ENCODE data around the gene CAB39.

The CAB39 gene

GRCh38 chr2:230712443-230713330 is at the start of gene CAB39:
CAB39 (plus strand) TSS chr2:230712842; CDS start chr2:230760002, 47,160 bp downstream.
- DNase-seq = peak; percentile 92

GRCh38 chr2:230664128-230664527 is 48.5 kb upstream of the CAB39 start:
- DNase-seq = peak; percentile 77

- no peak for DNase-seq
These were observed 47.8 kb upstream of the CAB39 start for GRCh38 chr2:230664844-230665243.

GRCh38 chr2:230665263-230665691 is 47.4 kb upstream of the CAB39 start:
- no peak for DNase-seq

- DNase-seq = no peak
These were observed 46.2 kb upstream of the CAB39 start for GRCh38 chr2:230666446-230666845.

- no peak for DNase-seq
These were observed 45.5 kb upstream of the CAB39 start for GRCh38 chr2:230666885-230667712.

- peak; percentile 69 for DNase-seq
These were observed 44.3 kb upstream of the CAB39 start for GRCh38 chr2:230668184-230668938.

GRCh38 chr2:230668939-230669303 is 43.7 kb upstream of the CAB39 start:
- DNase-seq = no peak

GRCh38 chr2:230669386-230669950 is 43.2 kb upstream of the CAB39 start:
- no peak for DNase-seq

GRCh38 chr2:230671117-230671516 is 41.5 kb upstream of the CAB39 start:
- no peak for DNase-seq

- no peak for DNase-seq
These were observed 39.8 kb upstream of the CAB39 start for GRCh38 chr2:230672836-230673235.

GRCh38 chr2:230674401-230674800 is 38.2 kb upstream of the CAB39 start:
- no peak for DNase-seq

- DNase-seq = no peak
These were observed 37.5 kb upstream of the CAB39 start for GRCh38 chr2:230674966-230675672.

- DNase-seq = no peak
These were observed 36.1 kb upstream of the CAB39 start for GRCh38 chr2:230676546-230676945.

GRCh38 chr2:230677201-230677946 is 35.3 kb upstream of the CAB39 start:
- DNase-seq = no peak

- DNase-seq = no peak
These were observed 34.6 kb upstream of the CAB39 start for GRCh38 chr2:230678018-230678417.

- DNase-seq = no peak
These were observed 34.2 kb upstream of the CAB39 start for GRCh38 chr2:230678451-230678850.

GRCh38 chr2:230680463-230681170 is 32.0 kb upstream of the CAB39 start:
- DNase-seq = no peak

GRCh38 chr2:230681171-230681545 is 31.5 kb upstream of the CAB39 start:
- no peak for DNase-seq

- DNase-seq = no peak
These were observed 30.1 kb upstream of the CAB39 start for GRCh38 chr2:230682546-230682945.
